Pancreas (tissue), 10 donors: ENCODE data around the gene KLK13. TPM values are rescaled to one million over a fixed set of nuclear protein-coding genes. Genes with fewer than 3 reads are reported as not detected.

Experiments
- ATAC-seq, 4 donors: fragments of 200-7000 bp; cut with Tn5 transposase; one replicate each; pipeline versions ENCODE4 v1.8.0 to v1.9.1; 2020; ENCODE audit warnings: mild to moderate bottlenecking in 4 of 4, moderate library complexity in 4 of 4
- DNase-seq, 6 donors: peaks; one replicate each; pipeline ENCODE4 v3.0.0-alpha.2; 2020
- FAIRE-seq: peaks from 2 replicates; lab custom pipeline; 2012; peaks lifted over from hg19 to GRCh38; lab: Jason Lieb, UNC
- H3K27ac ChIP-seq, 4 donors: fragments of 200-600 bp; sonication (generic); 1 replicate in 3 of 4; 2 replicates in 1 of 4; pipeline versions ENCODE4 v1.5.0 to v1.8.0; 2020
- H3K27me3 ChIP-seq, 4 donors: fragments of 200-600 bp; one replicate each; pipeline ENCODE4 v1.8.0; 2021
- H3K36me3 ChIP-seq, 3 donors: fragments of 200-600 bp; sonication (generic) in 1 of 3; one replicate each; pipeline versions ENCODE4 v1.5.0 to v1.8.0; 2020 to 2021
- H3K4me1 ChIP-seq, 3 donors: fragments of 200-600 bp; one replicate each; pipeline ENCODE4 v1.8.0; 2021
- H3K4me3 ChIP-seq, 4 donors: fragments of 200-600 bp; sonication (generic) in 2 of 4; one replicate each; pipeline versions ENCODE4 v1.5.0 to v1.8.0; 2020 to 2021
- H3K9me3 ChIP-seq, 4 donors: fragments of 200-600 bp; one replicate each; pipeline ENCODE4 v1.8.0; 2021
- CTCF ChIP-seq, 4 donors: fragments of 200-600 bp; sonication (generic) in 3 of 4; IDR thresholded peaks; one replicate each; pipeline versions ENCODE4 v1.5.0 to v1.8.0; 2021; ENCODE audit warnings: antibody characterized with exemption in 4 of 4
- WGBS, 2 donors: extraction: QIAGEN DNeasy Blood & Tissue Kit; methylation state at CpG; one replicate each; pipeline ENCODE4 v1.1.7; 2013; 5-methylcytosine and 5-hydroxymethylcytosine counted together
- intact Hi-C, 3 donors: fragments of 100-400 bp; cut with DNase I; formaldehyde crosslinking; loops; one replicate each; pipeline versions ENCODE4 v1.11.1 to v1.14.2; 2022
- polyA plus RNA-seq, 2 donors: library from polyadenylated mRNA; stranded (reverse); fragments of 200-250 nt; gene quantifications; one replicate each; pipeline ENCODE4 v1.2.3, GENCODE V29; 2013
- total RNA-seq, 6 donors: library from RNA; stranded (reverse); fragmentation: NEBNext Ultra II Directional in 4 of 6; extraction: Animal tissue kit (Norgen Biotek cat#: 25700) in 4 of 6; gene quantifications; one replicate each; pipeline versions ENCODE4 v1.2.1 to v1.2.4, GENCODE V29; 2021 to 2023
- donor health status: healthy with polysubstance abuse.
- donor health status: DM: no; HTN: no; CAD: no; lungs with moderate emphysema.
- donor health status: DM: no; HTN: no; CAD: no.
- donor health status: control.
- donor health status: control.
- donor health status: Bipolar disorder and iron deficiency.
- donor health status: DM: yes; HTN: yes; CAD: no.
- donor health status: DM: no; HTN: no; CAD: no.
- donor health status: DM: no; HTN: no; CAD: no.
- donor health status: DM: yes; HTN: yes; CAD: no.

KLK13 gene
- total and polyA plus RNA-seq, 8 donors = 0.59 to 6.4 (median 2.7) TPM; not detected in 1

- no peak for FAIRE-seq
- ATAC-seq = no peak
- 76 to 84% methylated on average over 7 of the region's 7 CpGs for WGBS, 2 donors
- no peak for TF ChIP-seq CTCF (IDR thresholded peaks at IDR 0.05)
- Histone ChIP-seq H3K36me3 (no peaks in the 10 kb centered on the region), H3K4me1 (no peaks in the 10 kb centered on the region), H3K9me3 (no peaks in the 10 kb centered on the region), H3K27ac (no peak overlapping the region), H3K4me3 (no peak overlapping the region), H3K27me3 (no peaks in the 10 kb centered on the region)
- no peak for DNase-seq
- intact Hi-C loops = no loop called here
Measured at GRCh38 chr19:51031220-51031879, 33.5 kb downstream of the KLK13 start.

GRCh38 chr19:51030631-51031030 lies 34.3 kb downstream of the KLK13 start:
- Histone ChIP-seq H3K4me3 (no peak overlapping the region), H3K36me3 (no peaks in the 10 kb centered on the region), H3K9me3 (no peaks in the 10 kb centered on the region), H3K27me3 (no peaks in the 10 kb centered on the region), H3K27ac (no peak overlapping the region), H3K4me1 (no peaks in the 10 kb centered on the region)
- intact Hi-C loops = no loop called here
- FAIRE-seq (no peak), ATAC-seq (no peak), DNase-seq (no peak)
- TF ChIP-seq CTCF (IDR thresholded peaks at IDR 0.05) = no peak
- WGBS, 2 donors = 86 to 87% methylated on average over 13 of the region's 13 CpGs

- ATAC-seq (no peak), DNase-seq (no peak), FAIRE-seq (no peak)
- intact Hi-C loops = loop anchor here in 1 of 3 donors (5.0 kb wide), 1 partner anchor 63 kb away; no protein-coding TSS in a partner anchor
- no peak for TF ChIP-seq CTCF (IDR thresholded peaks at IDR 0.05)
- Histone ChIP-seq H3K4me3 (no peak overlapping the region), H3K9me3 (no peaks in the 10 kb centered on the region), H3K27ac (no peak overlapping the region), H3K4me1 (peaks cover 0 to 5% (median 0%) of the 10 kb centered on the region in 3 donors), H3K27me3 (no peaks in the 10 kb centered on the region), H3K36me3 (no peaks in the 10 kb centered on the region)
- WGBS, 2 donors = 64 to 70% methylated on average over 2 of the region's 2 CpGs
Measured at GRCh38 chr19:51029718-51030117, 35.2 kb downstream of the KLK13 start.

GRCh38 chr19:51027873-51028272 lies 37.0 kb downstream of the KLK13 start:
- WGBS, 2 donors = 43 to 58% methylated on average over 5 of the region's 5 CpGs
- Histone ChIP-seq H3K9me3 (no peaks in the 10 kb centered on the region), H3K36me3 (no peaks in the 10 kb centered on the region), H3K27me3 (no peaks in the 10 kb centered on the region), H3K27ac (no peak overlapping the region), H3K4me1 (peaks cover 0 to 5% (median 0%) of the 10 kb centered on the region in 3 donors), H3K4me3 (peak overlapping the region in 2 of 4 donors; percentile 34 to 49)
- FAIRE-seq = no peak
- no peak for DNase-seq
- TF ChIP-seq CTCF (IDR thresholded peaks at IDR 0.05) = no peak
- ATAC-seq = no peak
- intact Hi-C loops = loop anchor here in 1 of 3 donors (5.0 kb wide), 1 partner anchor 64 kb away; no protein-coding TSS in a partner anchor
